ENCODE measurements around the gene SYT6. TPM values are rescaled to one million over a fixed set of nuclear protein-coding genes. Genes with fewer than 3 reads are reported as not detected.

Gene SYT6
- total RNA-seq, 4 donors from 2014 or later: 0.14 to 0.64 TPM; not detected in 2

DNA sequence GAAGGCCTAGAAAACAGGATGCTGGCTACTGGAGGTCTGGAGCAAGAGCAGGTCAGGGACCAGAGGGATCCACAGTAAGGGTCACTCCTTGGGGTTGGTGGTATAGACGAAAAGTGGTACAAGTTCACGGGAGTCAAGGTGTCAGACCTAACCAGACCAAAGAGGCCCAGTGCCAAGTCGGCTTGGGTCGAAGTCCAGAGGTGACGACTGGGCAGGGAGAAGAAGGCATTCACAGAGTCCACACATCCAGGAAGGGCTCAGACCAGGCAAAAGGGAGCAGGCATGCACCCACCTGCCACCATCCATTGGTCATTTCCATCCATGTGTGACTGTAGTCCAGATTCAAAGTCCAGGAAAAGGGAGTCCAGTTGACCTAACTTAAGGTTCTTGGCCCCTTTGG, 27.1 kb upstream of the SYT6 start:
- no peak overlapping the region for H3K4me3 ChIP-seq
- in situ Hi-C loops (cut with MboI; ENCODE audit: low pct_ligation_motif_present in 1 of 4, low pct_unique_long_range_greater_than_20kb in 1 of 4, low sequenced_read_pairs in 3 of 4): no loop called here
- no peak for TF ChIP-seq POLR2A (IDR thresholded peaks at IDR 0.05)
- TF ChIP-seq CTCF (IDR thresholded peaks at IDR 0.05): no peak
- no peak for TF ChIP-seq EP300 (IDR thresholded peaks at IDR 0.05; ENCODE audit: low read depth)
- TF ChIP-seq POLR2AphosphoS5 (IDR thresholded peaks at IDR 0.05): no peak
- DNase-seq: no peak
- WGBS, 2 donors (ENCODE audit: low coverage in 1 of 2): 79 to 80% methylated on average over 1 to 5 of the region's 5 CpGs
- H3K27ac ChIP-seq: no peak overlapping the region
- H3K9me3 ChIP-seq: no peaks in the 10 kb centered on the region
- intact Hi-C loops (cut with DNase I; ENCODE audit: low total_unique reads): no loop called here
- H3K4me1 ChIP-seq: no peaks in the 10 kb centered on the region
- H3K36me3 ChIP-seq: no peaks in the 10 kb centered on the region
- H3K27me3 ChIP-seq: no peaks in the 10 kb centered on the region

DNA sequence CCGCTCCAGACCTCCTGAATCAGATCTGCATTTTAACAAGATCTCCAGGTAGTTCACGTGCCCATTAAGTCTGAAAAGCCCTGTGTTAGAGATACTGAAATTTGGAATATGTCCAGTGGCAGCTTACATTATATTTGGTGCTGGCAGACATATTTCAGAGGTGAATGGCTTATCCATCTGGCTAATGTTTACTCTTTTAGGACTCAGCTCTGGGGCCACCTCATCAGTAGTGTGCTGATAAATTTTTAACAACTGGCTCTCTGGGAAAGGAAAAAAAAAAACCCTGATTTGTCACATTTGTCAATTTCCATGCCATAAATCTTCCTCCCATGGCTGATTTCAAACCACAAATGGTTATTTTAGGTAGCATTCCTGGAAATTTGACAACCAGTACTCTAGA, 25.3 kb upstream of the SYT6 start:
- intact Hi-C loops (cut with DNase I; ENCODE audit: low total_unique reads) (no loop called here), in situ Hi-C loops (cut with MboI; ENCODE audit: low pct_ligation_motif_present in 1 of 4, low pct_unique_long_range_greater_than_20kb in 1 of 4, low sequenced_read_pairs in 3 of 4) (no loop called here)
- DNase-seq: no peak
- TF ChIP-seq CTCF (IDR thresholded peaks at IDR 0.05) (no peak), EP300 (IDR thresholded peaks at IDR 0.05; ENCODE audit: low read depth) (no peak), POLR2AphosphoS5 (IDR thresholded peaks at IDR 0.05) (no peak), POLR2A (IDR thresholded peaks at IDR 0.05) (no peak)
- H3K4me1 ChIP-seq: no peaks in the 10 kb centered on the region
- H3K27me3 ChIP-seq: no peaks in the 10 kb centered on the region
- no peaks in the 10 kb centered on the region for H3K36me3 ChIP-seq
- no peak overlapping the region for H3K4me3 ChIP-seq
- 77% methylated on average over 2 of the region's 2 CpGs; no CpG with 5 or more reads in 1 of the 2 donors for WGBS, 2 donors (ENCODE audit: low coverage in 1 of 2)
- no peaks in the 10 kb centered on the region for H3K9me3 ChIP-seq
- H3K27ac ChIP-seq: no peak overlapping the region

GRCh38 chr1:114177282-114177681, 23.6 kb upstream of the SYT6 start:
- Histone ChIP-seq H3K27me3 (no peaks in the 10 kb centered on the region), H3K27ac (no peak overlapping the region), H3K9me3 (no peaks in the 10 kb centered on the region), H3K36me3 (no peaks in the 10 kb centered on the region), H3K4me1 (no peaks in the 10 kb centered on the region), H3K4me3 (no peak overlapping the region)
- TF ChIP-seq POLR2A (IDR thresholded peaks at IDR 0.05): no peak
- no peak for TF ChIP-seq CTCF (IDR thresholded peaks at IDR 0.05)
- no peak for TF ChIP-seq EP300 (IDR thresholded peaks at IDR 0.05; ENCODE audit: low read depth)
- TF ChIP-seq POLR2AphosphoS5 (IDR thresholded peaks at IDR 0.05): no peak
- in situ Hi-C loops (cut with MboI; ENCODE audit: low pct_ligation_motif_present in 1 of 4, low pct_unique_long_range_greater_than_20kb in 1 of 4, low sequenced_read_pairs in 3 of 4) (no loop called here), intact Hi-C loops (cut with DNase I; ENCODE audit: low total_unique reads) (no loop called here)
- DNase-seq: no peak

- no peak overlapping the region for H3K4me3 ChIP-seq
- H3K9me3 ChIP-seq: no peaks in the 10 kb centered on the region
- H3K27me3 ChIP-seq: no peaks in the 10 kb centered on the region
- H3K36me3 ChIP-seq: no peaks in the 10 kb centered on the region
- H3K27ac ChIP-seq: no peak overlapping the region
- no peaks in the 10 kb centered on the region for H3K4me1 ChIP-seq
- TF ChIP-seq CTCF (IDR thresholded peaks at IDR 0.05): no peak
- TF ChIP-seq POLR2AphosphoS5 (IDR thresholded peaks at IDR 0.05): no peak
- no peak for TF ChIP-seq POLR2A (IDR thresholded peaks at IDR 0.05)
- TF ChIP-seq EP300 (IDR thresholded peaks at IDR 0.05; ENCODE audit: low read depth): no peak
- 80 to 94% methylated on average over 1 to 2 of the region's 2 CpGs for WGBS, 2 donors (ENCODE audit: low coverage in 1 of 2)
- in situ Hi-C loops (cut with MboI; ENCODE audit: low pct_ligation_motif_present in 1 of 4, low pct_unique_long_range_greater_than_20kb in 1 of 4, low sequenced_read_pairs in 3 of 4) (no loop called here), intact Hi-C loops (cut with DNase I; ENCODE audit: low total_unique reads) (no loop called here)
- no peak for DNase-seq
Observed at GRCh38 chr1:114176366-114176765, 22.7 kb upstream of the SYT6 start.
